ENCODE measurements around the gene CD38.

Gene CD38

DNA sequence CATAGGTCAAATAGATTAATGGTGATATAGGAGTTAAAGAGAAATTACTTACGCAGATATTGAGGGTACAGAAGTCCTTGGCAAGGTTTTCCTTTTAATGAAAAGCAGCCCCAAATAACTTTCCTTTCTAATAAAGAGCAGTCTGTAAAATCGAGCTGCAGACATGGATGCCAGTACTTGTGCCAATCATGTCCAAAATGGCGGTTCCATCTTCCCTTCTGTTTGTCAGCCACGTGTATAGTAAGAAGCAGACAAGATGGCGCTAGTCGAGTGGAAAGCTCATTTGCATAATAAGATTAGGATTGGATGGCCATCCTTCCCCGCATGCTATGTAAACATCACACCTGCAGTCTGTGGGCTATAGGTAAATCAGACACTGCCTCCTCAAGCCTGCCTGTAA, 92.0 kb downstream of the CD38 start:
- DNase-seq = no peak

DNA sequence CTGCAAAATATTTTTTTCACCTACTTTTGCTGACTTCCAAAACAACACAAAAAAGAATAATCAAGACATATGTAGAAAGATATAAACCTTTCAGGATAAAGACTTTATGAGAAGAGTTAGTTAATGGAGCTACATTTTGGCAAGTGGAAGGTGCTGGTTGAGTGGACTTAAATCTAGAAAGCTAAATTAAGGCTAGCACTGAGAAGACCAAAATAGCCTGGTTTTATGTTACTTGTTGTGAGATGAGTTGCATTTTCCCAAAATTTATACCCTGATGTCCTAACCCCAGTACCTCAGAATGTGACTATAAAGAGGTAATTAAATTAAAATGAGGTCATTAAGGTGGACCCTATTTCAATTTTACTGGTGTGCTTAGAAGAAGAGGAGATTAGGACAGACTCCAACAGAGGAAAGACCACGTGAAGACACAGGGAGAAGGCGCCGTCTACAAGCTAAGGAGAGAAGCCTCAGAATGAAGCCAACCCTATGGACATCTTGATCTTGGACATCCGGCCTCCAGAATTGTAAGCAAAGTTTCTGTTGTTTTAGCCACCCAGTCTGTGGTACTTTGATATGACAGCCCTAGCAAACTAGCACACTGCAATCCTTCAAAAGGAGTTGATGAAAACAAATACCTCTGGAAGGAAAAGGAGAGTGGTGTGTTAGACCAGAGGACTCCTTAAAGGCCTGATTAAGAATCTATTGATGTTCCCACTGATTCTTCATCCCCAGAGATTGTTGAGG, 93.0 kb downstream of the CD38 start:
- no peak for DNase-seq

DNA sequence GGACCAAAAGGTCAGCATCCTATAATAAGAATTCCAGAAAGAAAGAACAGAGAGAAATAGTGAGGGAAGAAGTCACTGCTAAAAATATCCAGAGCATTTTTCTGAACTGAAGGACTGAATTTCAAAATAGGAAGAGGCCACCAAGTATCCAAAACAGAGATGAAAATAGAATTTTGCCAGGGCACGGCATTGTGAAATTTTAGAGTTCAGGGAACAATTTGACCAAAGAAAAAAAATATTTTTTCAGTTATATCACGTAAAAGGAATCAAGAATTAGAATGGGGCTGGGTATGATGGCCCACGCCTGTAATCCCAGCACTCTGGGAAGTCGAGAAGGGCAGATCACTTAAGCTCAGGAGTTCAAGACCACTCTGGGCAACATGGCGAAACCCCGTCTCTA, 95.0 kb downstream of the CD38 start:
- DNase-seq = no peak

DNA sequence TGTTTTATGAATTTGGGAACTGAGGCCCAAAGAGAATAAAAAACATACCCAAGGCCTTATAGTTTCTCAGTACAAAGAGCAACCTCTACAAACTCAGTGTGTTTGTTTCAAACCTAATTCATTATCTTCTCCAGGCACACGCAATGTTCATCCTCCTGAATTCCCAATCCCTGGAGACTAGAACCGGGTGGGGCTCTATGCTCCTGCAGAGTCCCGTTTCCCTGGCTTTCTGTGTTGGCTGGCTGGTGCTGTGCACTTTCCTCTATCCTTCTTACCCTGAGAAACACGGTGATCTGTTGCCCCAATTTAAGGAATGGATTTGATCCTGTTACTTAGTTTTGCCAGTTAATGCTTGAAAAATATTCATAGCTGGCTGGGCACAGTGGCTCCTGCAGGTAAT, 96.5 kb downstream of the CD38 start:
- DNase-seq = no peak

DNA sequence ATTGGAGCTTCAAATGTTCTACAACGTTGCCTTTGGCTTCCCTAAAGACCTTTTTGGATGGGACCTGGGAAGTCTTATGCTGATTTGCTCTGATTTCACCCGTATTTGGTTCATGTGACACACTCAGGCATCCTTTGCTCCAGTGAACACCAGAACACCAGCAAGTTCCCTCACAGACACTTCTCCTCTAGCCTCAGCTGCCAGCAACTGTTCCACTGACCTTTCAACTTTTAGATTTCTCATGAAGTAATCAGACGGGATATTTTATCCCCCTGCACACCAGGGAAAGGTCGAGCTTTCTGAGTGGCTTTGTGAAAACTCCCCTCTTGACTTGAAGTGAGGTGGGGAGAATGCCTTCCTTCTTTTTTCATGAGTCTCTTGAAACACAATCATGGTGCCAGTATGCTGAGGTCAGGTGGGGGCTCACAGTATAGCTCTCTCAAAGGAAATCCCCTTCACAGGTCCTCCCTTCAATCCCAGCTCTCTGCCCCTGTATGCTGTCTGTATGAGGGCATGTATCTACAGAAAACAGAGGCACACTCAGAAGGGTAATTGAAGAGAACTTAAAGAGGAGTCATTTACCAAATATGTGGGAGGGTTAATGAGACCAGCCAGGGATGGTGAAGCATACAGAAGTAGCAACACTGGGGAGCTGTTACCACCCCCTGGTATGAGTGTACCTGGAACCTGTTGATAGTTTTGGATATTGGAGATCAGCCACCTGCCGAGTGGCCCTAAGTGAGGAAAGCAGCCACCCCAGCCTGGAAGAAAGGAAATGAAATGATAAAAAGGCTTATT, 97.7 kb downstream of the CD38 start:
- no peak for DNase-seq

DNA sequence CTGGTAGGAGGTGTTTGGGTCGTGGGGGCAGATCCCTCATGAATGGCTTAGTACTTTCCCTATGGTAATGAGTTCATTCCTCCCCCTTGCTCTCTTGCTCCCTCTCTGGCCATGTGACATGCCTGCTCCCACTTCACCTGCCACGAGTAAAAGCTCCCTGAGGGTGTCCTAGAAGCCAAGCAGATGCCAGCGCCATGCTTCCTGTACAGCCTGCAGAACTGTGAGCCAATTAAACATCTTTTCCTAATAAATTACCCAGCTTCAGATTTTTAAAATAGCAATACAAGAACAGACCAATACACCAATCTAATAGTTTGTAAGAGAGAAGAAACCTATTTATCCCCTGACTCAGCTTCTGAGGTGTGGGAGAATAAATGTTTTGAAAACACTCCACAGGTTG, 99.9 kb downstream of the CD38 start:
- no peak for DNase-seq

DNA sequence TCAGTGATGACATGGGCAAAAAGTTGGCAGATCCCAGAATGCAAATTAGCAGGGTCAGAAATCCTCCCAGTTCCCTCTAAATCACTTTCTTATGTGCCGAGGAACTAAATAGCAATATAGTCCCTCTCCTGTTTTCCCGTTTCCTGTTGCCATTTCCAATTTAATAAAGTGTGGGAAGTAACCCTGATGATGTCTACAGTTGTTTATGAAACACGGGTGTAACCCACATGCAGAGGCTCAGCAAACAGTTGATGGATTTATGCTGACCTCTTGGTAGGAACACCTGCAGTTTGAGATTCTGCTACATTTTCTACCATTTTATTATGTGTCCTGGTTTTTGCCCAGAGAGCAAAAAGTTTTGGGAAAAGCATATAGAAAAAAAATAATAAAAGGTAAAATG, 103.7 kb downstream of the CD38 start:
- DNase-seq = no peak

DNA sequence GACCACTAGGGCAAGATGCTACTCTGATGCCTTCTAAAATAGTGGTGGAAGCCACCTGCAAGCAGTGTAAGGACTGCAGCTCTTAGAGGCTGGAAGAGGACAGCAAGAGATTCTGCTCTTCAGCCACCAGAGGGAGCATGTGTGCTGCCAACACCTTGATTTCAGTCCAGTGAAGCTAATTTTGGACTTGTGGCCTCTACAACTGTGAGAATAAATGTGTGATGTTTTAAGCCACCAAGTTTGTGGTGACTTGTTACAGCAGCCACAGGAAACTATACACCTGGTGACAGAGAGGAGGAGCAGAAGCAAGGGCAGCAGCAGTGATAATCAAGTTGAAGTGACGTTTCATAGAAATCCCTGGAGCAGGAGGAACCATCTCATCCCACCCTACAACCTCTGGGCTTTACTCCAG, 104.6 kb downstream of the CD38 start:
- peak; percentile 61 for DNase-seq

DNA sequence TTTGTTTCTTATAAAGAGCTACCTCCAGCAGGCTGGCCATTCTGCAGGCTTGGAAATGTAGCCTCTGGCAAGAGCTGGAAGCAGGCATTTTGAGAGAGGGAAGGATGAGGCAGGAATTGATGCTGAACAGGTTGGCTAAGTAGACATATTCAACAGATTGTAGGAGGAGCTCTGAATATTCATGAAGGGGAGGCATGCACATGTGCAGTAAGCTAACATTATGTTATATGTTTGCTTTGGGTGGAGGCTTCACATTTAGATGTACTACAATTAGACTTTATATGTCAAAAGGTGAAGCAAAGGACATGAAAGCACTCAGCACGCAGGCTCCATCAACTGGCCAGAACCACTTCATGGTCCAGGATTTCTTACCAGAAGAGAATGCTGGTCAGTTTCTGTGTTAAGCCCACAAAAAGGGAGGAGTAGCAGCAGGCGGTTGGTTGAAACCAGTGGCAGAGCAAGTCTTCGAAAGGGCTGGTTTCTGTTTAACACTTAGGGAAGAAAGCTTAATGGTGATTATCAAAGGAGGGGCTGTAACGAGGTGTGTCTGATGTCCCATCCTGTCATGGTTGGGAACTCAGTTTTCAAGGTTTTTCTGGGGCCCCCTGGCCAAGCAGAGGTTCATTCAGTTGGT, 105.6 kb downstream of the CD38 start:
- DNase-seq = no peak

DNA sequence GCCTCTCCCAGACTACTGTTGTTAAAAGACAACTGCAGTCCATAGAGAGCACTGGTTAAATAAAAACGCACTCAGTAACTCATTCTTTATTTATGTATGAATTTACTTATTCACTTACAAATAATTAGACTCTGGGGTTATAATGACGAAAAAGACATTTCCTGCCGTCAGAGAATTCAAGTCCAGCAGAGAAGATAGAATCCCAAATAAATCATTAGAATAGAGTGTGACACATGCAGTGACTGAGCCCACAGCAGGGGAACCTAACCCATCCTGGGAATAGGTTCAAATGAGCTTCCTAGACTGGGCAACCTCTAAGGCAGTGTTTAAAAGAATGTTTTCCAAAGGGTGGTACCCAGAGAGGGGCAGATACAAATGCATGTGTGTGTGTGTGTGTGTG, 106.5 kb downstream of the CD38 start:
- DNase-seq = no peak

DNA sequence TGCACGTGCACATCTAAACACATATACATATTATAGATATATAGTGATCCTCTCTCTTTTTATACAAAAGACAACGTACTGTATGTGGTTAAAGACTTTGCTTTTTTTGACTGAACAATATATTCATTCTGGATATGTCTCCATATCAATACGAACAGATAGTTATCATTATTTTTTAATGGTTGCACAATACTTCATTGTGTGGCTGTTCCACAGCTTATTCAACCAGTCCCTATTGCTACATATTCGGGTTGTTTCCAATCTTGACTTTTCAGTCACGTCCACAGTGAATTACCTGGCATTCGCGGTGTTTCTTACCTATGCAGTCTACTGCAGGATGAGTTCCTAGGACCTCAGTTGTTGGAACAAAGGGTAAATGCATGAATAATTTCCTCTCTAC, 107.3 kb downstream of the CD38 start:
- no peak for DNase-seq

DNA sequence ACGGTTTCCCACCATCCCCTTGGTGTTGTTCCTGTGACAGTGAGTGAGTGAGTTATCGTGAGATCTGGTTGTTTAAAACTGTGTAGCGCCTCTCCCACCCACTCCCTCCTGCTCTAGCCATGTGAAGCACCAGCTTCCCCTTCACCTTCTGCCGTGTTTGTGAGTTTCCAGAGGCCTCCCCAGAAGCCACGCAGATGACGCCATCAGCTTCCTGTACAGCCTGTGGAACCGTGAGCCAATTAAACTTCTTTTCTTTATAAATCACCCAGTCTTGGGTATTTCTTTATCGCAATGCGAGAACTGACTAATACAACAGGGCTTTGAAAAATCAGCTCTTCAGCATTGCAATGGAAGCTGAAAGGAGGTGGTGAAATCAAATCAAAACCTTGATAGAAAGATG, 110.4 kb downstream of the CD38 start:
- no peak for DNase-seq

DNA sequence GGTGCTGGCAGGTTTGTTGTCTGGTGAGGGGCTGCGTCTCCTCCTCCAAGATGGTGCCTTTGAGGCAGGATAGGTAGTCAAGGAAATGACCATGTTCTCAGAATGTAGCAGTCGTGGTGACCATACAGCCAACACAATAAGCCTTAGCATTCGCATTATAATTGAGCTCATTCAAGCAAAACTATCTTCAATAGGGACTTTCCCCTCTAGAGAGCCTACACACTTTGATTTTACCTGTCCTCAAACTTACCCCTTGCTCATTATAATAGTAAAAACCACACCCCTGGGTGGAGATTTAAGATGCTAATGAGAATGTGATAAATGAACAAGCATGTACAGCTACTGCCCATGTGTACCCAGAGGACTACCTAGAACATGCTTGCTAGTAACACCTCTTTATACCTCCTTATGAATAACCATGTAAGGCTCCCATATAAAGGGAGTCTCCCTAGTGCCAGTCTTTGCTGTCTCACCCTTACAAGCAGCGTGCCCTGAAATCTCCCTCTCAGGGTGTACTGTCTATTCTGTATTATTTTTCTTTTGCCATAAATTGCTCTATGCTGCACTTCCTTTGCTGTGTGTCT, 112.2 kb downstream of the CD38 start:
- DNase-seq = no peak

DNA sequence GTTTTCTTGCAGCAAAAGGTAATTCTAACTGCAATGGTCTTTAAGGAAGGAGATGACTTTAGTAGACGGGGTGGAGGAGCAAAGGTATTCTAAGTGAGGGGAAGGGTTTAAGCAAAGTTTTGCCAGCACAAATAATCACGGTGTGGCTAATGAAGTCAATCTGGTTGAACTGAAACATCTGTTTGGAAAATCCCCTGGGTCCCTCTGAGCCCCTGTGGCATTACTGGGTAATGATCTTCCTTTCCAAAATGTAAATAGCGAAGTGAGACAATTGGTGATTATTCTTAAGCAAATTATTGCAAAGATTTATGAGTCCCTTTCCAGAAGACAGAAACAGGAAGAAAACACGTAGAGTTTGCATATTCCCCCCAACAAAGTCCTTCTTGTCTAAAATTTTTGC, 113.2 kb downstream of the CD38 start:
- DNase-seq = no peak

DNA sequence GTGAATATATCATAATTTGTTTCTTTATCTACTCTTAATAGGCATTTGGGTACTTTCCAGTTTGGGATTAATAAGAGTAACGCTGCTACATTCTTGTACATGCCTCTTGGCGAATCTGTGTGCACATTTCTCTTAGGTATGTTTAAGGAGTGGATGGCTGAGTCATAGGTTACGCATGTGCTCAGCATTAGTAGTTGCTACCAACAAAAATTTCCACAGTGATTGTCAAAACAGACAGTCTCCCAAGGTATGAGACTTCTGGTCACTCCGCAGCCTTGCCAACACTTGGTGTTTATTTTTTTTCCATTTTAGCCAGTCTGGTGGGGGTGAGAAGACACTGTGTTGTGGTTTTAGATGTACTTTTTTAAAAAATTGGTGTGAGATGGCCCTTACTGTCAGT, 115.8 kb downstream of the CD38 start:
- no peak for DNase-seq

DNA sequence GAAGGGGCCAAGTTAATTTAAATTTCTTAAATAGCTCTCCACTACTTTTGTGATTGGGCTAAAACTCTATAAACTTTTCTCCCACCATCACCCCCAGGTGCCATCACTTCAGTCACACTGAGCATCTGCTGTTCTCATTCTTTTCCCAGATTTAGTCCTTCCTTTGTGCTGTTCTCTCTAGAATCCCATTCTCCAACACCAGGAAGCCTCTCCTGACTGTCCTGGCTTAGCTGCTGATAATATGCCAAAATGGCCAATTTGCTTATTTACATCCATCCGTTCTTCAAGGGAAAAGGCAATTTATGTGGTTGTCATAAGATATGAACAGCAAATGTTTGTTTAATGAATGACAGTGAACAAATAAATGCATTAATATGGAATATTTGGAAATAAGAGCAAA, 116.3 kb downstream of the CD38 start:
- DNase-seq = no peak

DNA sequence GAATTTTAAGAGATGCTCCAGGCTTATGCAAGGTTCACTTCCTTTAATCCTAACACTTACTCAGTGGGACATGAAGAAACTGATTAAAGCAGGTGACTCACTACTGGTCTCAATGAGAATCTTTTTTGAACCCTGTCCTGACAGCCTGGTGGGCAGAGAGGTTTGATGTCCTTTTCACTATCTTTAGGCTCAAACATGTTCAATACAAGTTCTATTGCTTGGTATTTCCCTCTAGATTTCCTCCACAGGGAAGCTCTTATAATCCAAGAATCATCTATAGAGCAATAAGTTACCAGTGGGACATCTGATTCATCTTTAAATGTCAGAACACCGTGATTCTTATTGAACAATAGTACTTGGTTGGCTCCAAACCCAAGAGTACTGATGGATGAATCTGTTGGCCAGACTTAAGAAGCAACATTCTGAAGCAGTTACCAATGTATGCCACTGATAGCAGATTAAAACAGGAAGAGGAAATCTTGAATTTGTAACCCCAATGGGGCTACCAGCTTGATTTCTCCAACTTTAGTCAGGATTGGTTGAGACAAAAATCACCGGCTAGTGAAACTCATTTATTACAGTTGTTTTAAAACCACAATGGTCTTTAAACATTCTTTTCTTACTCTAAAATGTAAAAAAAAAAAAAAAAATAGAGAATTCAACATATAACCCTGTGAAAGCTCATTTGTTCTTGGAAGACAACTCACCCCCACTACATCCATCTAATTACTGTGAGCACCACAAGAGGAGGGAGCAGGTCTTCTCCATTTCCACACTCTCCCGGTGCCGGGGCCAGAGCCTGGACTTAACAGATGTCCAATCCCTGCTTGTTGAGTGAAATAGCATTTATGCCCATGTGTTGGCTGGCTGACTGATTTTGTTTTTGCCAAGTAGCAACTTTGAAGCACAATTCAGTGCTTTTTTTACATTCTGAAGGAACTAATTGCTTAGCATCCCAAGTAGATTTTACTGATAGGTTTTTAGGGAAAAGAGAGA, 117.1 kb downstream of the CD38 start:
- no peak for DNase-seq

DNA sequence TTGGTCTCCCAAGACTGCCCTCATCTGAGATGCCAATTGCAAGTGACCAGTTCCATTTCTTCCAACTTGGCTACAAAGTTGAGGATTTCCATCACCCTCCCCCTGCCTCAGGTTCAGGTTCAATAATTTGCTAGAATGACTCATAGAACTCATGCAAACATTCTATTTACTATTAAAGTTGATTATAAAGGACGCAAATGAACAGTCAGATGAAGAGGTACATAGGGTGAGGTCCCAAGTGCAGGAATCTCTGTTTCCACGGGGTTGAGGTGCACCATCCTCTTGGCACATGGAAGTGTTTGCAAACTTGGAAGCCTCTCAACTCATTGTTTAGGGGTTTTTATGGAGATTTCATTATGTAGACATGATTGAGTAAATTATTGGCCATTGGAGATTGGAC, 119.4 kb downstream of the CD38 start:
- DNase-seq = no peak

DNA sequence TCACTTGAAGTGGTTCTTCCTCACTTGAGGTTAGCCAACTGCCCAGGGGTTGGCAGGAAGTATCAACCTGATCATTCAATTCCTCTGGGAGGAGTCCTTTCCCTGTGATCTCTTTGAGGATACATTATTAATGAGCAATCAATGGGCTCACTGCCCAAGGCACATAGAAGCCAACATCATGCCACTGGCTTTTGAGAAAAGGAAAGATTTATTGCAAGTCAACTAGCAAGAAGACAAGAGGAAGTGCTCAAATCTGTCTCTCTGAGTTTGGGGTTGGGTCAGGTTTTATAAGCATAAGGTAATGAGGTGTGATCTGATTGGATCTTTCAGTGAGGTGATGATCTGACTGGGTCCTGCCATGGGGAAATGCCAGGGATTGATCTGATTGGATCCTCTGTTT, 120.8 kb downstream of the CD38 start:
- DNase-seq = no peak

DNA sequence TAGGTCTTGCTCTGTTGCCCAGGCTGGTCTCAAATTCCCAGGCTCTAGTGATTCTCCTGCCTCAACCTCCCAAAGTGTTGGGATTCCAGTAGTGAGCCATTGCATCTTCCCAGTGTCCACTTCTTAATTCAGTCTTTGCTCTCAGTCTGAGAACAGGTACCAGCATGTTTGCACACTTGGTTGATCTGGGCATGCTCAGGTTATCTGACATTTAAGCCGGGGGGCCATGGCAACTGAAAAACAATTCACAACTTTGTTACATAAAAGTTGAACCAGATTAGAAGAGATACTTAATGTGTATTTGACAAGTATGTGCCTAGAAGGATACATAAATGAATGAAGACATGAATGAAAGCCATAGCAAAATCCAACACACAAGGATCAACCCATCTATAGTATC, 121.4 kb downstream of the CD38 start:
- DNase-seq = no peak

DNA sequence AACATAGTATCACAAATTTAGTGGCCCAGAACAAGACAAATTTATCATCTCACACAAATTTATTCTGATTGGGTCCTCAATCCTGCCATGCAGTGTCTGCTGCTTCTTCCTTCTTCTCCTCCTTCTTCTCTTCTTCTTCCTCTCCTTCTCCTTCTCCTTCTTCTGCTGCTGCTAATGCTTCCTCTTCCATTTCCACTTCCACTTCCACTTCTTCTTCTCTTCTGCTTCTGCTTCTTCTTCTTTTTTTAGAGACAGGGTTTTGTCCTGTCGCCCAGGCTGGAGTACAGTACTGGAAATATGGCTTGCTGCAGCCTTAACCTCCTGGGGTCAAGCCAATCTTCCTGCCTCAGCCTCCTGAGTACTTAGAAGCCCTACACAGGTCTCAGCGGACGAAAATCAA, 122.9 kb downstream of the CD38 start:
- DNase-seq = no peak

DNA sequence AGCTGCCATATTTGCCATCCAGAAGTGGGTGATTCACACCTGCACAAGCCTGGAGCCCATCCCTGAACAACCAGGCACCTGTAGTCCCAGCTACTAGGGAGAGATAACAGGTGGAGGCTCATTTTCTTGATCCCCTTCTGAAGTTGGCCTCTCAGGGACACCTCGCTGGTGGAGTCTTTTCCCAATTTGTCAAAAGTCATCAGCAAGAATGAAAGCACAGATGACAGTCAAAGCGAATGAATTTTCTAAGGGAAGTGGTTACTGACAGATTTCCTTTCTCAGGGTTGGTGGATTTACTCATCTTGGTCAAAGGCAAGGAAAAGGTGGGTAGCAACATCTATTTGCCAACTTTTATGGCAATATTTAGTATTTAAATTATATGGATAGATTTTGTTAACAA, 123.9 kb downstream of the CD38 start:
- DNase-seq = no peak

DNA sequence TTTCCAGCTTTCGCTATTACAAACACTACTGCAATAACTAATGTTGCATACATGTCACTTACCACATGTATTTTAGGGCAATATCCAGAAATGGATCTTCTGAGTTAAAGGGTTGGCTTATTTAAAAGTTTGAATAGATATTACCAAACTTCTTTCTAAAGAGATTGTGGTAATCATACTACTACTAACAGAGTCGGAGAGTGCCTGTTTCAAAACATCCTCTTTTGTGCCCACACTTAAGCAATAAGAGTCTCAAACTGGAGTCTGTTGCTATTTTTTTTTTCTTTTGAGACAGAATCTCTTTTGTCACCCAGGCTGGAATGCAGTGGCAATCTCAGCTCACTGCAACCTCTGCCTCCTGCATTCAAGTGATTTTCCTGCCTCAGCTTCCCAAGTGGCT, 124.6 kb downstream of the CD38 start:
- DNase-seq = no peak

All from CD4-positive, alpha-beta T cell treated with Interleukin-12 subunit alpha and Interleukin-12 subunit beta, for 1 hour (primary cell).